Stimulated activated CD4-positive, alpha-beta T cell treated with anti-CD3 and anti-CD28 coated beads, Interleukin-12 subunit alpha, Interleukin-12 subunit beta, amount 100 ng/mL, for 4 hours (primary cell): ENCODE results near the gene SBF2.
"Not testable (repeated sequence)": the region's sequence is repeated elsewhere in the genome, so short reads cannot be mapped to it uniquely, and the experiment has no call there.

ENCODE experiments used
- DNase-seq: peaks from one replicate; pipeline ENCODE4 v3.0.0-alpha.2; 2020

The SBF2 gene

DNA sequence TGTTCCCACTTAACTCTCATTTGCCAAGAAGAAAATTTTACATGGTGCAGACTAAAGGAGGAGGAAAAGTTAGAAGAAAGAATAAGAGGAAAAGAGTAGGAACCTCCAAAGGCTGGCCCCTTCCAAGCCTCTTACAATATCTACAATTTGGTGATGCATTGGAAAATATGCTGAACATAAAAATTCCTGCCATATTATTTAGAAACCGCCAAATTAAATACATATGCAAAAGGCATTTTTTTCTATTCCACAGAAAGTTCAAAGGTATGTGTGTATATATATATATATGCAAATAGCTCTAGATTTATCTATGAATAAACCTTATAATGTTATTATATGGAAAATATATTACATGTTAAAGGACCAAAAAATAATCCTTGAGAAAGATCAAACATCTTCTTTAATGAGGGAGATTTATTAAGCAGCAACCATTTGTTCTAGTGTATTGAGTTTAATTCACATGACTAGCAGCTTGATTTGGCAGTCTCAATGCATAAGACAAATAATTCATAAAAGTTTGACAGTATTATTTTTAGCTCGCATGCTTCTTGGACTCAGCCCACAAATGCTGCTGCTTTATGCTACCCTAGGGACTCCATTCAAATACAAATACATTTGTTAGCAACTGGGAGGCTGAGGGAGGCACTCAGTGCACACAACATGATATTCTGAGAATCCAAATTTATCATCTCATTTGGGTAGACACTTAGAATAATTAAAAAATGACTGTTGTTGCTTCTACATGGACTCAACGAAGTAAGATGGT is 184.9 kb downstream of the SBF2 start:
- DNase-seq, result no peak

DNA sequence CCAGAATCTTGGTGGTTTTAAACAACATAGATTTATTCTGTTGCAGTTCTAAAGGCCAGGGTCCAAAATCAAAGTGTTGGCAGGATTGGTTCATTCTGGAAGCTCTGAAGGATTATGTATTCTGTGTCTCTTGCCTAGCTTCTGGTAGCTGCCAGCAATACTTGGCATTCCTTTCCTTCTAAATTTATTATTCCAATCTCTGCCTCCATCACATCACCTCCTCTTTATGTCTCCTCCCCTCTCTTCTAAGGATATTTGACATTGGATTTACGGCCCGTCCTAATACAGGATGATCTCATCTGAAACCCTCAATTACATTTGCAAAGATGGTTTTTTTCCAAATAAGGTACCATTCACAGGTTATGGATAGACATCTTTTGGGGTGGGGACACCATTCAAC is 186.5 kb downstream of the SBF2 start:
- DNase-seq, result no peak

DNA sequence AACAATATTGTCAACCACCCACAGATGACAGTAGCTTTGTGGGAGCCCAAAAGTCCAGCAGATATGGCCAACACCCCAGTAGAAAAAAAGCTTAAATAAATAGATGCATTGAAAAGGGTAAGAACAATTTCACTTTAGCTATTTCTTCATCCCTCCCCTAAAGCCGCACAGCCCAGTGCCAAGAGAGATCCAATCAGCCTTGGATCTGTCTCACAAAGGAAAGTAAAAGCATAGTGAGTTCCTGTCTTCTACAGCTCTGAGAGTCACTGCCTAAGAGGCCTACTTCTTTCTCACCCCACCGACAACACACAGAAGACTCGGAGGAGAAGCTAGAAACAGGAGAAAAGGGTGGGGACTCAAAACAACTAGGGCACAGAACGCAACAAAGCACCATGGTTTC is 196.4 kb downstream of the SBF2 start:
- no peak for DNase-seq

DNA sequence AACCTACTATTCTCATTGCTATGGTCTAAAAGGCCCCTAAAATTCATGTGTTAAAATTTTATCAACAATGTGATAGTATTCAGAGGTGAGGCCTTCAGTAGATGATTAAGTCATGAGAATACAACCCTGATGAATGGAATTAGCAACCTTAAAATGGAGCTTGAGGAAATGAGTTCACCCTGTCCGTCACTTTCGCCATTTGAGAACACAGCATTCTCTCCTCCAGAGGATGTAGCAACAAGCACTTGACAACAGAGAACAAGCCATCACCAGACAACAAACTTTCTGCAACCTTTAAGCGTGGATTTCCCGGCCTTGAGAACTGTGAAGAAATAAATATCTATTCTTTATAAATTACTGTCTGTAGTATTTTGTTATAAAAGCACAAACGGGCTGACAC is 197.0 kb downstream of the SBF2 start:
- DNase-seq, result no peak

DNA sequence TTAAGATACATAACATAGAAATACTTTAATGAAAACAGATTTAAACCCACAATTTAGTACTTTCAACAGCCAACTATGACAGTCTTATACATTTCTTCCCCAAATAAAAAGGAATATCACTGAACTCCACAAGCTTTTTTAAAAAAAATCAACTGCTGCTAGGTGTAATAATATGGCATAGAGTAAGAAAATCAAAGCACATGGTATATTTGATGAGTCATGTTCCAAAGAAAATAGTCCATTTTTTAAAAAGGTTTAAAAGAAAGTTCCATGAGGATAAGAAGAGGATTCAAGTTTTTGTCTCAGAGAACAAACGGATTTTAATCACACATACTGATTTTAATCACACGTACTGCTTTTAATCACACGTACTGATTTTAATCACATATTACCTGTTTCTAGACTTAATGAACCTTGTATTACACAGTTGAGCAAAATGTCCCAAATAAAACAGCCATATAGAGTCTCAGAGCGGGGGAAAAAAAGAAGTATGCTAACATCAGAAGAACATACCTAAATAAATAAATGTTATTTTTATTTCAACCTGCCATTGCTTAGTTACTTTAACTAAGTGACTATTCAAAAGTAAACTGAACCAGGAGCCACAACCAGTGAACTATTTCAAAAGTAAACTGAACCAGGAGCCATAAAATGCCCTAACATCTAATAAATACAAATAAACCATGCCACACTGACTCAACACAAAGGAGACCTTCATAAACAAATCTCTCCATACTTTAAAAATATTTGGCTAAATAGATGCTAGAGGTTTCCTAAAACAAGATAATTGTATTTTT is 198.4 kb downstream of the SBF2 start:
- no peak for DNase-seq

DNA sequence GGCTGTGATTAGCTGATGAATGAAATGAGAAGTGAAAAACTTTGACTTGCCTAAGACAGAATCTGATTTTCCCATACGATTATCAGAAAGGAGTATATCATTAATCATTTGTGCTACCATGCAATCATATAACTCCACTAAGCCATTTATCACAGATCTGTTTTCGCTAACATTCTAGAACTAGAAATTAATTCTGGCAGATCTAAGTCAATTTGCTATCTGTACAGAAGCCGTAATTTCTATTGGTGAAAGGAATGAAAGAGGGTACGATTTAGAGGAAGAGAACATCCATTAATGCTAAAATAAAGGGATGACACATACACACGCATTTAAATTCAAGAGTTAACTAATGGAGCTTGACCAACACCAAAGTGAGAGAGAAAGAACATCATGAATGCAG is 201.6 kb downstream of the SBF2 start:
- no peak for DNase-seq

DNA sequence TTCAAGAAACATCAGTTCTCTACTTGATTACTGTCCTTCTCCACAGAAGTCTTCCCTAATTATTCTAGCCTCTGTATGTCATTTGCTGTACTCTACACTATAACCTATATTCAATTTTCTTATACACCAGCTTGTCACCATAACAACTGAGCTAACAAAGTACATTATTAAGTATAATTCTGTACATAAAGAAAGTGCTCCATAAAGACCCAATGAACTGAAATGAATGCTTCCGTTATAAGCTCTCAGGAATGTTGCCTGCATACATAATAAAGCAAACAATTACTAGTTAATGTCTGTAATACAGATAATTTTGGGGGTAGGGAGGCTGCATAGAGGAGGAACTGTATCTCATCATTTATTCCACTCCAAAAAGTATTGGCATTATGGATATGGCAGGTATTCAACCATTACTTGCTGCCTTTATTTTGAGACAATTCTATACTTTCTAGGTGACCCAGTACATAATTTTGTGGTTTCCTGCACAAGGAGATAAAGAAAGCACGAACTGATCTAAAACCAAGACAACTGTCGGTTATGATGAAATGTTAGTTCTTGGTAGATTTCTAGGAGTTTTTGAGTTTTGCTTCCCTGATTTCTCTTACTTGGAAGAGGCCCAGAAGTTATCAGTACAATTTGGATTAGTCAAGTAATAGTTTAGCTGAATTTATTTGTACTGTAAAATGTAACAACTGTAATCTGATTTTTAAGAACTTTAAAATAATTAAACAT is 202.5 kb downstream of the SBF2 start:
- DNase-seq, result no peak

DNA sequence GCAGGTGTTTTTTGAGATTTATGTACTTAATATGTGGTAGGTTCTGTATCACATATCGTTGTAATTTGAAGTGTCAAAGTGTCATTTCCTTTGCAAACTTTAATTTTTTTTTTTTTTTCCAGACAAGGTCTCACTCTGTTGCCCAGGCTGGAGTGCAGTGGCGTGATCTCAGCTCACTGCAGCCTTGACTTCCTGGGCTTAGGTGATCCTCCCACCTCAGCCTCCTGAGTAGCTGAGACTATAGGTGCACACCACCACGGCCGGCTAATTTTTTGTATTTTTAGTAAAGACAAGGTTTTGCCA is 206.1 kb downstream of the SBF2 start:
- not testable (repeated sequence) for DNase-seq

DNA sequence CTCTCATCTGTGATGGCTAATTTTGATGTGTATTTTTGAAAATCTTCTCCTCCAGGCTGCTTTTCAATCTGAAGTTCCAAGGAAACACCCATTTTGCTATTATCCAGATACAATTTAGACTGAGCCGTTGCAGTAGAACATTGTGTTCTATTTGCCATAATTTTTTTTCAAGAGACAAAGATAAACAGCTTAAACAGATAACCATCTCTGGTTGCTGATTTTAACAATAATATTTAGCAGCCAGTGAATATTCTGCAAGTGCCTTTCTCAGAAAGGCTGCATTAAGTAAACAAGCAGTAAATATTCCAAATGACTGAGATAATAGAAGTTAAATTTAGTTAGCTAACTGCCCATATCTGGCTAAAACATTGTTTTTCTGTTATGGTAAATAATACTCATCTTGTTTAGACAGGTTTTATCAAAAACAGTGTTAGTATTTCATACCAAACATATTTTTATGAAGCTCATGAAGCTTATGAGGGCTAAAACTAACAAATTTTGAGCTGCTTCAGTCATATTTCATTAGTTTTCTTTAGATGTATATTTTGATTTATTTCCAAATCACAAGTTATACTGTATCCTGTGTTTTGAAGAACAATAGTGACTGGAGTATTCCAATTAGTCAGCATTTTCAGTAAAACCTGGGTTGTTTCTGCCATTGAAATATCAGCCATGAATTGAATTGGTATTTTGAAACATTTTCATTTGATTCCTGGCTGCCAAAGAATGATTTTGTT is 206.7 kb downstream of the SBF2 start:
- DNase-seq, result no peak

DNA sequence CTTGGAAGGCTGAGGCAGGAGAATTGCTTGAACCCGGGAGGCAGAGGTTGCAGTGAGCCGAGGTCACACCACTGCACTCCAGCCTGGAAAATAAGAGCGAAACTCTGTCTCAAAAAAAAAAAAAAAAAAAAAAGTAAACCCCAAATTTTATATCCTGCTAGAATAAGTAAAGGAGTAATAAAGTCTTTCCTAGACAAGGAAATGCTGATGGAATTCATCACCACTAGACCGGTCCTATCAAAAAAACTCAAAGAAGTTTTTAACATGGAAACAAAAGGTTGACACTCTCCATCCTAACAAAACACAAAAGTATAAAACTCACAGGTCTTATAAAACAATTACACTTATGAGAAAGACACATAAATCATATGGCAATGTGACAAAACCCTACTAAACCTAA is 213.9 kb downstream of the SBF2 start:
- no peak for DNase-seq

DNA sequence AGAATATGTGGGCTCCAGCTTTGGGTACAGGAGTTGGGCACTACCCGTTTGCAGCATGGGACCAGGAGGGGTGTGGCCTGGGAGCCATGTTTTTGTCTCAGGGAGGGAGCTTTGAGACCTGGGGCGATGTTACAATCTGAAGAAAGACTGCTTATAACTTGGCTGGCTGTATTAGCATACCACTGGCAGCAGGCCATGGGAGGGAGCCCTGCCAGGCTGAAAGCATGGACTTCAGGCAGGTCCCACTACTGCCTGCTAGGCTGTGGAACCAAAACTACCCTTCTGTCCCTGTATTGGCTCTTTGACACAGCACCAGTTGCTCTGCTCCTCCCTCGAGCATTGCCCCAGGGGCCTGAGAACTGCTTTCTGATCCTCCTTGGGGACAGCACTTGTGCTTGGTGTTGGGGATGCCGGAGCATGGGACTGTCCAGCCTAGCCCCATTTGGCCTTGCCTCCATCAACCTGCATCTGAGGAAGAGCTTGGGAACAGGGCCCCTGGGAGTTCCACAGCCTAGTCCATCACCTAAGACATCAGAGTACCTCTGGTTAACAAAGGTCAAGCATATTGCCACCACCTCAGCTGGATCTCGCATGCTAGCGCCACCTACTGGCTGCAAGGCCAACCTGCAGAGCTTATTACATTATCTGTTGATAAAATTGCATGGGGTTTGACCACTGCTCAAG is 217.4 kb downstream of the SBF2 start:
- peak; percentile 18 for DNase-seq

DNA sequence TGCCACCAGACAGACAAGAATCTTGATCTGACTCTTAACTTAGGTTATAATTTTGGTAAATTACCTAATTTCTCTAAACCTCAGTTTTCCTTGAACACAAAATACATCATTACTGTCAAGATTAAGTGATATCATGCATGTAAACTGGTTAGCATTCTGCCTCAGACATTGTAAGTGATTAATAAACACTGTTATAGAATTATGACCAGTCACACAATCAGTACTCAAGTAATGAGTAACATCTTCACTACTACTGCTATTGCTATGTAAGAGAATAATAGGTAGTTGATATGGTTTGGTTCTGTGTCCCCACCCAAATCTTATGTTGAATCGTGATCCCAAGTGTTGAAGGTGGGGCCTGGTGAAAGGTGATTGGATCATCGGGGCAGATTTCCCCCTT is 218.9 kb downstream of the SBF2 start:
- no peak for DNase-seq

DNA sequence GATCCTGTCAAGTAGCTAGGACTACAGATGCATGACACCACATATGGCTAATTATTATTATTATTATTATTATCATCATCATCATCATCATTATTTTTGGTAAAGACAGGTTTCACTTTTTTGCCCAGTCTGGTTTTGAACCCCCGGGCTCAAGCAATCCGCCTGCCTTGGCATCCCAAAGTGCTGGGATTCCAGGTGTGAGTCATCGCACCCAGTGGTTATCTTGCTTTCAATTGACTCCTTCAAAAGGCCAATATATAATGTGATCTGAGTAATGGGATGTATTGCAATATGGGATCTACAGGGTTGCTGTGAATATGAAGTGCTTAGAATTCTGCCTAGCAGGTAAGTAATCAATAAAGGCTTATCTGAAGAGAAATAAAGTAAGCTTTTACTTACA is 221.2 kb downstream of the SBF2 start:
- no peak for DNase-seq

DNA sequence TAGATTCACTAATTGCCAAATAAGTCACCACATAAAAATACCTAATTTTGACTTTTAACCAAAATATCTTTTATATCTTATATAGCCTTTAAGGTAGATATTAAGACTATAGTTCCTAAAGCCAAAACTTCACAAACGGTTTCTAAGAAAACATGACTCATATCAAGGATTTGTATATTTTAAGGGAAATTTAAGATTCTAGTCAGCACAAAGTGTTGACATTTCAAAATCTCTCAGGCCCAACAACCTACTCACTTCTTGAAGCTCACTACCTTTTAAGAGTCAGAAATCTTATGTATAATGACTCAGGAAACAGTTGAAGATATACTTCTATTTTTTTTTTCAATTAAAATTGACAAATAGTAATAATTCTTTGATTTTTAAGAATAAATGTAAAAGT is 221.9 kb downstream of the SBF2 start:
- DNase-seq, result no peak

DNA sequence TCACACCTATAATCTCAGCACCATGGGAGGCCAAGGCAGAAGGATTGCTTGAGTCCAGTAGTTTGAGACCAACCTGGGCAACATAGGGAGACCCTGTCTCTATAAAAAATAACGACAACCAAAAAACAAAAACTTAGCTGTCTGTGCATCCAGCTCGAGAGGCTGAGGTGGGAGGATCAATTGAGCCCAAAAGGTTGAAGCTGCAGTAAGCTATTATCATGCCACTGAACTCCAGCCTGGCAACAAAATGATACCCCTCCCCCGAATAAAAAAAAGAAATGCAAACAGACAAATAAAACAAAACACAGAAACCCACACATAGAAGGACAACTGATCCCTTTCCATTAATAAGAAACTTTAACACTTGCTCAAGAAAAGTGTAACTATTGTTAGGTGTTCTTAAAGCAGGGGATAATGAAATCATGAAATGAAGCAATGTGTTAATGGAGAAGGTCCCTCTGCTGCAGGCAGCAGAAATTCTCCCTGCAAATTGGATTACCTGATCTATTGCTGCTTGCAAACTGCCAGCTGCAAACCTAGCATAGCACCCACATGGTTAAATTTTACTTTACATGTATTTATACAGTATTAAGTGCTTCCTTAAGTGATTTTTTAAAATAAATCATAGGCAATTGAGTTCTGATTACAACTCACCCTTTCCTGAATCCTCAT is 226.3 kb downstream of the SBF2 start:
- no peak for DNase-seq

DNA sequence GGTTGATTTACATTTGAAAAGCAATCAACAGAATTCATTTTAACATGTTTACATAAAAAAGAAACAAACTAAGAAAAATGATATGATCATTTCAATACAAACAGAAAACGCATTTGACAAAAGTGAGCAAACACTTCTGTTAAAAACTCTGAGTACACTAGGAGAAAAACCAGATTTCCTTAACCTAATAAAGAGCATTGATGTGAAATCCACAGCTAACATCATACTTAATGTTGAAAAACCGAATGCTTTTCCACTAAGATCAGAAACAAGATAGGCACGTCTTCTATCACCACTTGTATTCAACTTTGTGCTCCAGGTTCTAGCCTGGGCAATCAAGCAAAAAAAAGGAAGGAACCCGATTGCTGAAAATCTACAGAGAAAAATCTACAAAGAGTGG is 227.6 kb downstream of the SBF2 start:
- DNase-seq, result no peak

DNA sequence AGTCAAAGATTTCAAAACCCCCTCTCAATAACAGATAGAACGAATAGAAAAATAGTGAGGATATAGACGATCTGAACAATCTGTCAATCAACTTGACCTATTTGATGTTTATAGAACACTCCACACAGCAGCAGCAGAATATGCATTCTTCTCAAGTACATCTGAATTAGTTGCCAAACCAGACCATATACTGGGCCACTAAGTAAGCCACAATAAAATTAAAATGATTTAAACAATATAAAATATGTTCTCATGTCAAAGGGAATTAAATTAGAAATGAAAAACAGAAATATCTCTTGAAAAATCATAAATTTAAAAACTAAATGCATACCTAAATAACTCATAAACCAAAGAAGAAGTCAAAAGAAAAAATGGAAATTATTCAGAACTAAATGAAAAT is 229.2 kb downstream of the SBF2 start:
- DNase-seq, result no peak

DNA sequence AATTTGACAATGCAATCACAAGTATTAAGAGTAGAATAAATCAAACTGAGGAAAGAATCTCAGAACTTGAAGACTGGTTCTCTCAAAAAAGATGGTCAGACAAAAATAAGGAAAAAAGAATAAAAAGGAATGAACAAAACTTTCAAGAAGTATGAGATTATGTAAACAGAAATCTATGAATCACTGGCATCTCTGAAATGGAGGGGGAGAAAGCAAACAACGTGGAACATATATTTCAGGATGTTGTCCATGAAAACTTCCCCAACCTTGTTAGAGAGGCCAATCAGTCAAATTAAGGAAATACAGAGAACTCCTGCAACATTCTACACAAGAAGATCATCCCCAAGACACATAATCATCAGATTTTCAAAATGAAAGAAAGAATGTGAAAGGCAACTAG is 235.7 kb downstream of the SBF2 start:
- DNase-seq, result no peak

DNA sequence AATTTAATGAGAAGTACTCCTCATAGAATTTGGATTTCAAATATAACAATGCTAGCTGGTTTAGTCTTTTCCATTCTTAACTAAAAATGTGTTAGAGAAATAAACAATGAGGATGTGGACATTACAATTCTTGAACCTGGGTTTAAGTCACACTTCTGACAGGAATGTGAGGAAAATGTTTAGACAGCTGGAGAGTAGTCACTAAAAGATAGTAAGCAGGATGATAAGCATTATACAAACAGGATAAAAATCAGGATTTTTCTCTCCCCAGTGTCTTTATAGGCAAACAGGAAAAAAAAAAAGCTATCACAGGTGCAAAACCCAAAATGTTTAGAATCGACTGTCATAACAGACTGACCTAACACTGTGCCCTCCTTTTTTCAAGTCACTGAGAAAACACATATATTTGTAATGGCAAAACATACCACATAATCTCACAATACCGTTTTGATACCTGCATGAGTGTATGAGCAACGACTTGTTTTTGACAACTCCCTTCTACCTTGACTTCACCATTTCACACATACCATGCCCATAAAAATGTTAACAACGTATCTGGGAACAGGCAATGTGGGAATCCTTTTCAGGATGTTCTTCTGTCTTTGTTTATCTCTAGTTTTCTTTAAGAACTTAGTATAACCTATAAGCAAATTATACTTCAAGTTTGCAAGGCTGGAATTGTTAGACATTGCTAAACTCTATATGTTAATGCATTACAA is 242.0 kb downstream of the SBF2 start:
- DNase-seq, result no peak

DNA sequence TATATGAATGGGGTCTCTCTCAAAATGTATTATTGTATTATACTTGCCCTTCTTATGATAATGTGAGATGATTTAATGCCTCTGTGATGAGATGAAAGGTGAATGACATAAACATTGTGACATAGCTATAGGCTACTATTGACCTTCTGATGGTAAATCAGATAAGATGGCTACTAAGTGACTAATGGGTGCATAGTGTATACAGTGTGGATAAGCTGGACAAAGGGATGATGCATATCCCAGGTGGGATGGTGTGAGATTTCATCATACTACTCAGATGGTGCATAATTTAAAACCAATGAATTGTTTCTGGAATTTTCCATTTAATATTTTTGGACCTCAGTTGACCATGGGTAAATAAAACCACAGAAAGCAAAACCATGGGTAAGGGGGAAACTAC is 243.5 kb downstream of the SBF2 start:
- DNase-seq, result no peak

DNA sequence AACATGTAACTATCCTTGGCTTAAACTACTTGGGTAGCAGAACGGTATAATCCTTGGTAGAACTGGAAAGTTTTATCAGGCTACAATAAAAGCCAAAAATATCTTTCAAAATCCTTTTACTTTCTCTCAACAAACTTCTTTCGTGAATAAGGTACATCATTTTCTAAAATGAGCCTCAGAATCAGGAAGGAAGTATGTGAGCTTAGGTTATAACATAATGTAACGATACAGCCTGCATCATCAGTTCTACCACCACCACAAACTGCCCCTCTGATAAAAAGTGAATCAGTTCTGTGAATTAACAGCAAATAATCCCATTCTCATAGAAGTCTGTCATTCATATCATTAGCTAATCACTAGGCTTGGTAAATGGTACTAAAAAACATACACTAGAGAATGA is 244.3 kb downstream of the SBF2 start:
- no peak for DNase-seq

DNA sequence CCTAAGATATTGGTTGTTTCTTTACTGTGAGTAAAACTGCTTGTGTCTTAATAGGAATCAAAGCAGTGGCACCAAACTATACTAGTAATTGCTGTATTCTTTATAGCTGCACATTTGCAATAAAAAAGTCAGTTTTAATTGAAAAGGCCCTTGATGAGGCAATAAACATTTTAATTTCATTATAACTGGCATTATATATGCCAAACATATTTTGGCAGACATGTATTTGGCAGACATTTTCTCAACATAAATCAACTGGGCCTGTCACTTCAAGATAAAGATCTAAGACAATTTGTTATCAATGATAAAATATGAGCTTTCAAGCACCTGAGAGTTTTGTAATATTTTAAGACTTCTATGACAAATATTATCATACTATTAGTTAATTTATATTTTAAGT is 245.7 kb downstream of the SBF2 start:
- DNase-seq, result no peak
